Mesothelial cell of epicardium (in vitro differentiated cells): ENCODE measurements around the gene HDAC10. TPM values are rescaled to one million over a fixed set of nuclear protein-coding genes. Genes with fewer than 3 reads are reported as not detected.

Experiments used
- DNase-seq, 2 experiments: peaks; one replicate each; pipeline ENCODE4 v3.0.0; 2021; ENCODE audit warnings: low spot score in 2 of 2; ENCODE audit not compliant: unreplicated experiment in 2 of 2
- H3K27ac Mint-ChIP-seq: 2 replicates; pipeline ENCODE4 v1.8.0; 2021; ENCODE audit warnings: mixed read lengths
- H3K27me3 Mint-ChIP-seq: 2 replicates; pipeline ENCODE4 v1.8.0; 2021; ENCODE audit warnings: low read depth, mixed read lengths
- H3K36me3 Mint-ChIP-seq: 2 replicates; pipeline ENCODE4 v1.8.0; 2021; ENCODE audit warnings: mixed read lengths
- H3K4me1 Mint-ChIP-seq: 2 replicates; pipeline ENCODE4 v1.8.0; 2021; ENCODE audit warnings: mixed read lengths
- H3K4me3 Mint-ChIP-seq: 2 replicates; pipeline ENCODE4 v1.8.0; 2021; ENCODE audit warnings: mild to moderate bottlenecking, moderate library complexity, mixed read lengths
- H3K9me3 Mint-ChIP-seq: 2 replicates; pipeline ENCODE4 v1.8.0; 2021; ENCODE audit warnings: mixed read lengths
- total RNA-seq: library from RNA; stranded (reverse); gene quantifications from 3 replicates; pipeline ENCODE4 v1.2.1, GENCODE V29; 2021
- TF ChIP-seq, protein P1 (sequence below): fragments of 200-600 bp; sonication (generic); IDR thresholded peaks from one replicate; pipeline ENCODE4 v1.5.0; 2021; ENCODE audit warnings: antibody characterized with exemption; ENCODE audit not compliant: unreplicated experiment

Gene HDAC10
- total RNA-seq, 1 donor from 2014 or later, result 79.5 TPM

DNA sequence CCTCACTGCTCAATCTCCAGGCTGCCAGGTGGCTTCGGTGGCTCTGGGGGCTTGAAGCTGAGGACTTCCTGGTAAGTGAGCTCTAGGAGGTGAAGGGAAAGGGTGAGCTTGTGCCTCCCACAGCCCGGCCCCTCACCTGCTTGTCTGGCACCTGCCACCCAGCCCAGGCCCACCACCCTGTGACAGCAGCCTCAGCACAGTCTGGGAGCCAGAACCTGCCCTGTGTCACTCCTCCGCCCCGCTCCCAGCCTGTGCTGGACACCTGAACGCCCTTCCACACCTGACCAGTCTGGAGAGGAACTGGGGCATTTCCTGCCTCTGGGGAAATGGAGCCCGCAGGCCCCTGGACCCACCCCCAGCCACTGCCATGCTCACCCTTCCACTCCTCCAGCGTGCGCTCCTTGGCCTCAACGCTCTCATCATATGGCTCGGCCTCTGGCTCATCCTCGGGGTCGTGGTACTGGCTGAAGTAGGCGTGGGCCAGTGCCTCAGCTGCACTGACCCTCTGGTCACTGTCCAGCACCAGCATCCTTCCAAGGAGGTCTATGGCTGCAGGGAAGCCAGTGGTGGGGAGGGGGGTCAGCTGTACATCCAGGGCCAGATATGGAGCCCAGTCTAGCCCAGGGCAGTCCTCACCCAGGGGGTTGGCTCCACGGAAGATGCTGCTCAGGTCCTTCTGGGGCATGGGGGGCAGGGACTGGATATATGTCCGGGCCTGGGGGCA, 14.0 kb upstream of the HDAC10 start:
- Mint-ChIP-seq H3K36me3 (no peaks in the 10 kb centered on the region), H3K4me3 (no peak overlapping the region), H3K4me1 (peaks cover 16% of the 10 kb centered on the region), H3K27me3 (peaks cover 31% of the 10 kb centered on the region), H3K27ac (no peak overlapping the region), H3K9me3 (no peaks in the 10 kb centered on the region)
- TF ChIP-seq, protein P1, sequence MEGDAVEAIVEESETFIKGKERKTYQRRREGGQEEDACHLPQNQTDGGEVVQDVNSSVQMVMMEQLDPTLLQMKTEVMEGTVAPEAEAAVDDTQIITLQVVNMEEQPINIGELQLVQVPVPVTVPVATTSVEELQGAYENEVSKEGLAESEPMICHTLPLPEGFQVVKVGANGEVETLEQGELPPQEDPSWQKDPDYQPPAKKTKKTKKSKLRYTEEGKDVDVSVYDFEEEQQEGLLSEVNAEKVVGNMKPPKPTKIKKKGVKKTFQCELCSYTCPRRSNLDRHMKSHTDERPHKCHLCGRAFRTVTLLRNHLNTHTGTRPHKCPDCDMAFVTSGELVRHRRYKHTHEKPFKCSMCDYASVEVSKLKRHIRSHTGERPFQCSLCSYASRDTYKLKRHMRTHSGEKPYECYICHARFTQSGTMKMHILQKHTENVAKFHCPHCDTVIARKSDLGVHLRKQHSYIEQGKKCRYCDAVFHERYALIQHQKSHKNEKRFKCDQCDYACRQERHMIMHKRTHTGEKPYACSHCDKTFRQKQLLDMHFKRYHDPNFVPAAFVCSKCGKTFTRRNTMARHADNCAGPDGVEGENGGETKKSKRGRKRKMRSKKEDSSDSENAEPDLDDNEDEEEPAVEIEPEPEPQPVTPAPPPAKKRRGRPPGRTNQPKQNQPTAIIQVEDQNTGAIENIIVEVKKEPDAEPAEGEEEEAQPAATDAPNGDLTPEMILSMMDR, result no peak
- DNase-seq, result no peak

DNA sequence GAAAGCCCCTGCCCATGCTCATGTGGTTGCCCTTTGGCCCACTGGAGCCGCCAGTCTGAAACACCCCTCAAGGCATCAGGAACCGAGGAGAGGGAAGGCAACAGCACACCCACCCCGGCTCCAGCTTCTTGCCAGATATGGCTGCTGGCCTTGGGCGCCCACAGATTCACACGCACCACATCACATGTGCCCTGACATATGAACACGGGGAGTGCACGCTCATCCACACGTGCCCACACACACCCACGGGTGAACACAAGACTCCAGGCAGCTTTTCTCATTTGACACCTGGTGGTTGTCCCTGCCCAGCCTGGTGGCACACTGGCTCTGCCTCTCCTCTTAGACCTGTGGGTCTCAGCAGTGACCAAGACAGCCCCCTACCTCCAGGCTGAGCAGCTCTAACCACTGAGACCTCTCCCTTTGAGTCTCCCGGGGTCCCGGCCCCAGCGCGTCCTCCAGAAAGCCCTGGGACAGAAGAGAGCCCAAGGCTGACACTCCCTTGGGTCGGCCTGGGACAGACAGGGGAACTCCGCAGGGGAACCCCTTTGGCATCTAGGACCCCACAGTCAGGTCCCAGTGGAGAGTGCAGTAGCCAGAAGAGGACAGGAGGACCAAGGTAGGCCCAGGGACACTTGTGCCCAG, 13.2 kb upstream of the HDAC10 start:
- H3K27ac Mint-ChIP-seq, result no peak overlapping the region
- TF ChIP-seq, protein P1, result no peak

DNA sequence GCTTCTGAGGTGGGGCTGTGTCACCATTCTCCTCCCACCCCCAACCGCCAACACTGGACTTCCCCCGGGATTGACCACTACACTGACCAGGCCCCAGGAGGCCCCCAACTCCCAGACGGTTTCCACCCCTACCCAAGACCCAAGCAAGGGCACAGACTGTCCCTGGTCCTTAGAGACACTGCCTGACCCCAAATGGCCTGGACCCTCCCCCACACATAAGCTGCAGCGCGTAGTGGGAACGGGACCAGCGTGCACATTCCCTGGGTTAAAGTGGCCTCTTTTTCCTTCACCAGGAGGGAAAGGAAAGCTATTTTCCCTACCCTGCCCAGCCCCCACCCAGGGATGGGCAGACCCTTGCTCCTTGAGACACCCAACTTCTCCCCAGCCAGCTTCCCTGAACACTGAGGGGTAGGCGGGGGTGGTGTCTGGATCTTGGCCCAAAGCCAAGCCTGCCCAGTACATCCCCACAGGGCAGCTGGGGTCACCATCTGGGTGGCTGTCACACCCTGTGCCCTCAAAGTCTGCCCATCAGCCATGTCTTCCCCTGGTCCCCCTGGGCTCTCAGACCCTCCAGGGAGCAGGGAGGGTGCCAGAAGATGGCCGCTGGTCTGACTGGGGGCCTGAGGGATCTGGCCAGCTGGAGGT, 12.0 kb upstream of the HDAC10 start:
- no peak for DNase-seq
- H3K4me3 Mint-ChIP-seq, result peak overlapping the region; percentile 26
- H3K36me3 Mint-ChIP-seq, result no peaks in the 10 kb centered on the region
- TF ChIP-seq, protein P1, result no peak
- no peak overlapping the region for H3K27ac Mint-ChIP-seq
- H3K27me3 Mint-ChIP-seq, result peaks cover 14% of the 10 kb centered on the region
- H3K4me1 Mint-ChIP-seq, result peaks cover 8% of the 10 kb centered on the region
- no peaks in the 10 kb centered on the region for H3K9me3 Mint-ChIP-seq

More for the DNA sequence above, 13.2 kb upstream of the HDAC10 start:
- Mint-ChIP-seq H3K4me1 (peaks cover 13% of the 10 kb centered on the region), H3K27me3 (peaks cover 25% of the 10 kb centered on the region), H3K36me3 (no peaks in the 10 kb centered on the region), H3K4me3 (no peak overlapping the region), H3K9me3 (no peaks in the 10 kb centered on the region)
- no peak for DNase-seq

DNA sequence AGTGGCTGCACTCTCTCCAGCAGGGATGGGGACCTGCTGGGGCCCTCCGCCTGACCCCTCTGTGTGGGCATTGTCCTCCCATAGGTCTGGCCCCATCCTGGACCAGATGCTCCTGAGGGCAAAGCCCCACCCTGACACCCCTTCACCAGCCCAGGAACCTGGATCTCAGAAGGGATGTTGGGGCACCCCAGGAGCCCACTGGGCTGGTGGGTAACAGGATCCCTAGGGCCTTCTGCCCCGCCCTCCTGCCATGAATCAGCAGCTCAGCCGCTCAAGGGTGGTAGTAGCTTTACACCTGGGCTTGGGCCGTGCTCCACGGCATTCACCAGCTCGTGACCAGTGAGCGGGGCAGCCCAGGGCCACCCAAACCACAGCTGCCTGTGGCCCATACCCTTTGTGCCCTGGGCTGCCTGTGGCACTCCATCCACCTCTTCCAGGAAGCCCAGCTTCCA, 11.4 kb upstream of the HDAC10 start:
- Mint-ChIP-seq H3K27ac (peak overlapping the region; percentile 39), H3K4me1 (peaks cover 8% of the 10 kb centered on the region), H3K9me3 (no peaks in the 10 kb centered on the region), H3K27me3 (peaks cover 12% of the 10 kb centered on the region), H3K36me3 (no peaks in the 10 kb centered on the region), H3K4me3 (peak overlapping the region; percentile 69)
- TF ChIP-seq, protein P1, result no peak
- no peak for DNase-seq

DNA sequence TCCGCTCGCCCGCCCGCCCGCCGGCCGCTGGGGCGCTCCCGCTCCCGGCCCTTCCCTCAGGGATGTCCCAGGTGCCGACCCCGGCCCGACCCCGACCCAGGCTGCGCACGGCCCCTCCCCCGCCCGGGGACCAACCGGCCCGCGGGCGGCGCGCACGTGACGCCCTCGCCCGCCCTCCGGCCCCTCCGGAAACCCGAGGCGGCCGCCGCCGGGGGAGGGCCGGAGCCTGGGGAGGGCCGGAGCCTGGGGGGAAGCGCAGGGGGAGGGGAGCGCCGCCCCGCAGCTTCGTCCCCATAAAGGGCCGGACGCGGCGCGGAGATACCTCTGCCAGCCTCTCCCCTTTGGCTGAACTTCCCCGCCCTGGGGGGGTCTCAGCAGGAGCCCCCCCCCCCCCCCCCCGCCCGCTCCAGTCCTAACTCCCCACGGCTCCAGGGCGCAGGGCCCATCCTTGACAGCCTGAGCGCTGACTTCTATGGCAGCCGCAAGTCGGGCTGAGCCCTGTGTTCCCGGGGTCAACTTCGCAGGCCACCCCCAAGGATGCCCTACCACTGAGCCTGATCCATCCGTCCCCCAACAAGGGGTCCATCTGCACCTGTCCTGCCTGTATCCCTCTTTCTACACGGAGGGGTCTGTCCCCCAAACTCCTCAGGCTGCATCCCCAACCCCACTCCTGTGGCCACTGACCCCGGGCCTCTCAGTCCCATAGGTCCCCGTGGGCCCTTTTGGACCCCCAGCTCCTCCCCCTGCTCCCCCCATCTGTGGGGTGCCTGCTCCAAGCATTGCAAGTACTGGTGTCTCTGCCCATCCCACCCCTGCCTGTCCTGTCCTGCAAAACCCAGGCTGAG, 10.8 kb upstream of the HDAC10 start, which contains the start of gene MAPK12:
MAPK12 (minus strand) TSS at position 69 of the 845 bp plus-strand sequence. CDS start 174 bp downstream, outside the sequence.
- peak within 1 kb of the TSS; percentile 69 for H3K4me3 Mint-ChIP-seq
- TF ChIP-seq, protein P1, result no peak
- H3K9me3 Mint-ChIP-seq, result no peaks in the 10 kb centered on the region
- peak within 1 kb of the TSS; percentile 39 for H3K27ac Mint-ChIP-seq
- H3K27me3 Mint-ChIP-seq, result peaks cover 12% of the 10 kb centered on the region
- H3K4me1 Mint-ChIP-seq, result peaks cover 8% of the 10 kb centered on the region
- no peaks in the 10 kb centered on the region for H3K36me3 Mint-ChIP-seq
- DNase-seq, result no peak
